Bronchial epithelial cell (primary cell): ENCODE data around the gene POLR3B. TPM values are rescaled to one million over a fixed set of nuclear protein-coding genes. Genes with fewer than 3 reads are reported as not detected.

Source experiments
- DNase-seq: peaks from one replicate; pipeline ENCODE4 v3.0.0-alpha.2; 2010; ENCODE audit warnings: low read depth
- FAIRE-seq: peaks from 2 replicates; lab custom pipeline; 2011; peaks lifted over from hg19 to GRCh38; lab: Jason Lieb, UNC
- H3K27me3 ChIP-seq: 2 replicates; pipeline ENCODE4 v1.5.1; 2011; ENCODE audit warnings: low read length; ENCODE audit not compliant: control insufficient read depth, insufficient read depth
- H3K36me3 ChIP-seq: 2 replicates; pipeline ENCODE4 v1.5.1; 2011; ENCODE audit warnings: low read length; ENCODE audit not compliant: control insufficient read depth, insufficient read depth
- H3K4me3 ChIP-seq: 2 replicates; pipeline ENCODE4 v1.5.1; 2011; ENCODE audit warnings: mild to moderate bottlenecking, low read depth, low read length, control low read depth
- total RNA-seq: library from RNA; depleted of rRNA; stranded (reverse); fragments of >200 nt; gene quantifications from 2 replicates; pipeline ENCODE4 v1.2.1, GENCODE V29; 2014
- TF ChIP-seq, protein P1 (sequence below): IDR thresholded peaks from 2 replicates; pipeline ENCODE4 v1.5.1; 2011; ENCODE audit warnings: mild to moderate bottlenecking, moderate library complexity, low read length, control low read depth, inconsistent platforms; ENCODE audit not compliant: insufficient read depth, severe bottlenecking

POLR3B gene
- total RNA-seq, 1 donor from 2014 or later = 9.7 TPM

DNA sequence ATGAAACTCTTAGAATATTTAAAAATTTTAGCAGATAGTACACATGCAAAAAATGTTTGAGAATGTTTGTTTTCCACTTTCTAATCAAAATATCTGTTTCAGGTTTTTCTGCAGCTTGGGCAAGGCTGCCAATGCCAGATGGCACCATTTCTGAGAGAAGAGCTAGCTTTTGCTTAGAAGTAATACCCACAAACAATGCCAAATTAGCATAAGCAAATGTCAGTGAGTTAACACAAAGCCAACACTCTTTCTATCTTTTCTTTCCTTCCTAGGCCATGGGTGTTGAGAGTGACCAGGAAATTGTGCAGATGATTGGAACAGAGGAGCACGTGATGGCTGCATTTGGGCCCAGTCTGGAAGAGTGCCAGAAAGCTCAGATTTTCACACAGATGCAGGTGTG lies 35.2 kb downstream of the POLR3B start:
- TF ChIP-seq, protein P1, sequence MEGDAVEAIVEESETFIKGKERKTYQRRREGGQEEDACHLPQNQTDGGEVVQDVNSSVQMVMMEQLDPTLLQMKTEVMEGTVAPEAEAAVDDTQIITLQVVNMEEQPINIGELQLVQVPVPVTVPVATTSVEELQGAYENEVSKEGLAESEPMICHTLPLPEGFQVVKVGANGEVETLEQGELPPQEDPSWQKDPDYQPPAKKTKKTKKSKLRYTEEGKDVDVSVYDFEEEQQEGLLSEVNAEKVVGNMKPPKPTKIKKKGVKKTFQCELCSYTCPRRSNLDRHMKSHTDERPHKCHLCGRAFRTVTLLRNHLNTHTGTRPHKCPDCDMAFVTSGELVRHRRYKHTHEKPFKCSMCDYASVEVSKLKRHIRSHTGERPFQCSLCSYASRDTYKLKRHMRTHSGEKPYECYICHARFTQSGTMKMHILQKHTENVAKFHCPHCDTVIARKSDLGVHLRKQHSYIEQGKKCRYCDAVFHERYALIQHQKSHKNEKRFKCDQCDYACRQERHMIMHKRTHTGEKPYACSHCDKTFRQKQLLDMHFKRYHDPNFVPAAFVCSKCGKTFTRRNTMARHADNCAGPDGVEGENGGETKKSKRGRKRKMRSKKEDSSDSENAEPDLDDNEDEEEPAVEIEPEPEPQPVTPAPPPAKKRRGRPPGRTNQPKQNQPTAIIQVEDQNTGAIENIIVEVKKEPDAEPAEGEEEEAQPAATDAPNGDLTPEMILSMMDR = no peak
- Histone ChIP-seq H3K36me3 (peaks cover 5% of the 10 kb centered on the region), H3K4me3 (no peak overlapping the region), H3K27me3 (no peaks in the 10 kb centered on the region)
- FAIRE-seq = no peak
- DNase-seq = no peak

DNA sequence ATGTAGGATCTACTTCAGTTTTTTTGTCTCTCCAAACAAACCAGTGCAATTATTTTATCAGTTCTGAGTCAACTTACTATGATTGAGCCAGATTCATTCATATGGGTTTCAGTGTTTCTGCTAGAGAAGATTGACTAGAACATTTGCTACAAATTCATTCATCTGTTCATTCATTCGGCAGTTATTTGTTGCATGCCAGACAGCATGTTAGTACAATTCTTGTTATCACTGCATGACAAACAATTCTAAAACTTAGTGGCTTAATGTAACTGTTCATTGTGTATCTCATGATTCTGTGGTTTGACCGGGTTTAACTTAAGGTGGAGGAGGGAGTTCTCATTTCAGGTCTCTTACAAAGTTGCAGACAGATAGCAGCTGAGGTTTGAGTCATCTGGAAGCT lies 52.3 kb downstream of the POLR3B start:
- TF ChIP-seq, protein P1 = no peak
- H3K27me3 ChIP-seq = no peaks in the 10 kb centered on the region
- FAIRE-seq (no peak), DNase-seq (no peak)
- H3K4me3 ChIP-seq = no peak overlapping the region
- no peaks in the 10 kb centered on the region for H3K36me3 ChIP-seq

DNA sequence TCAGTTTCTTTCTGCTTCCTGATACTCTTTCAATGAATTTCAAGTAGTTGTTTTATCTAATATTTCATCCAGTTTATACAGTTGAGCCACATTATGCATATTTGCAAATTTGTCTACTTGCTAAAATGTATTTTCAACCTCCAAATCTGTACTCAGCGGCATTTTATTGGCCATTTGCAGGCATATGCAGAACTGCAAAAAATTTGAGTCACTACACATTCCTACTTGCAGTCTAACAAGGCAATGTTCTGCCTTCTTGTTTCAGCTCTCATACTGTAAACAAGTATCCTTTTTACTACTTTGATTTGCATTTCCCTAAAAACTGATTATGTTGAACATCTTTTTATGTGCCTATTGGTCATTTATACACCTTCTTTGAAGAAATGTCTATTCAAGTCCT lies 55.0 kb downstream of the POLR3B start:
- Histone ChIP-seq H3K36me3 (peaks cover 2% of the 10 kb centered on the region), H3K4me3 (no peak overlapping the region), H3K27me3 (no peaks in the 10 kb centered on the region)
- TF ChIP-seq, protein P1 = no peak
- FAIRE-seq (no peak), DNase-seq (no peak)

- DNase-seq = peak; percentile 33
- Histone ChIP-seq H3K36me3 (peaks cover 3% of the 10 kb centered on the region), H3K4me3 (no peak overlapping the region), H3K27me3 (no peaks in the 10 kb centered on the region)
- TF ChIP-seq, protein P1 = no peak
- FAIRE-seq = no peak
These were observed 57.6 kb downstream of the POLR3B start for GRCh38 chr12:106415134-106415533.

- no peak overlapping the region for H3K4me3 ChIP-seq
- H3K27me3 ChIP-seq = no peaks in the 10 kb centered on the region
- DNase-seq (no peak), FAIRE-seq (no peak)
- peaks cover 3% of the 10 kb centered on the region for H3K36me3 ChIP-seq
- TF ChIP-seq, protein P1 = no peak
These were observed 58.7 kb downstream of the POLR3B start for GRCh38 chr12:106416273-106416672.
